ENCODE data around the gene SH2D3C. TPM values are rescaled to one million over a fixed set of nuclear protein-coding genes. Genes with fewer than 3 reads are reported as not detected.

The SH2D3C gene
- total and polyA plus RNA-seq, 10 of the 15 experiments (the other 5 are each of a cell fraction or from before 2014, with no cell fraction given), result 1.2 to 23.5 (median 16.2) TPM

- FAIRE-seq, result peak; percentile 41
- no peak for DNase-seq (ENCODE audit: low read depth, low spot score)
- in situ Hi-C loops (cut with MboI), result no loop called here
- SMC1A ChIA-PET (ENCODE audit: uncharacterized antibody, unreplicated experiment), result interaction anchor here (0.6 to 1.4 kb wide), 2 partner anchors 16 to 64 kb away, joined by 3 read pairs; no protein-coding TSS in a partner anchor
- Histone ChIP-seq H3K9ac (ENCODE audit: control insufficient read depth, insufficient read depth, low read length) (no peak overlapping the region), H3K27me3 (replicated peaks in 1 of 2; ENCODE audit: control insufficient read depth in 2 of 2, insufficient read depth in 2 of 2, low read length in 1 of 2) (no peaks in the 10 kb centered on the region), H3K4me2 (ENCODE audit: control insufficient read depth, insufficient read depth) (no peak overlapping the region), H3K27ac (ENCODE audit: control insufficient read depth, insufficient read depth) (no peak overlapping the region), H3K4me3 (no peak overlapping the region), H2AFZ (ENCODE audit: control insufficient read depth, low read depth, low read length) (no peak overlapping the region), H3K9me3 (replicated peaks; ENCODE audit: control insufficient read depth, insufficient read depth, low read length) (no peaks in the 10 kb centered on the region), H3K79me2 (ENCODE audit: control insufficient read depth, insufficient read depth, low read length) (peaks cover 20% of the 10 kb centered on the region), H3K4me1 (ENCODE audit: control insufficient read depth, insufficient read depth, low read length) (peaks cover 16% of the 10 kb centered on the region), H4K20me1 (ENCODE audit: control insufficient read depth, insufficient read depth) (no peaks in the 10 kb centered on the region), H3K36me3 (ENCODE audit: control insufficient read depth in 2 of 2, insufficient read depth in 2 of 2, low read length in 1 of 2) (peaks cover 3 to 12% of the 10 kb centered on the region in 2 experiments; a peak in 3 of 4 replicates)
- intact Hi-C loops (cut with micrococcal nuclease; ENCODE audit: unreplicated experiment), result no loop called here
- CTCF ChIA-PET, result interaction anchor here (0.7 to 2.5 kb wide), 9 partner anchors 13 to 71 kb away, joined by 3 to 8 read pairs (median 3); partner anchors contain the start of gene TOR2A
- no peak for ATAC-seq
- WGBS (ENCODE audit: insufficient coverage, insufficient replicate concordance, low lambda C conversion rate, missing lambda C conversion rate), result 85% methylated on average over 8 of the region's 8 CpGs
- TF ChIP-seq FOXK2 (IDR thresholded peaks at IDR 0.05), result no peak
- TF ChIP-seq MTA3 (IDR thresholded peaks at IDR 0.05; ENCODE audit: borderline replicate concordance, low read length), result no peak
- TF ChIP-seq CTCF (IDR thresholded peaks at IDR 0.05 in 2 of 3, conservative IDR thresholded peaks at IDR 0.05 in 1 of 3; ENCODE audit: control insufficient read depth in 2 of 3, extremely low read depth in 1 of 3, insufficient read depth in 1 of 3, low read depth in 3 of 3, low read length in 3 of 3), result peak; percentile 19 to 40 (median 39); a peak in 5 of 6 replicates
- TF ChIP-seq SIN3A (IDR thresholded peaks at IDR 0.05; ENCODE audit: low read depth, low read length), result no peak
- TF ChIP-seq NR2F1 (conservative IDR thresholded peaks at IDR 0.05), result no peak
- TF ChIP-seq SMC3 (IDR thresholded peaks at IDR 0.05; ENCODE audit: borderline replicate concordance, low read length), result 0 out of 2 replicates have a peak, but pooled peaks have one; percentile 5
- TF ChIP-seq IRF5 (IDR thresholded peaks at IDR 0.05; ENCODE audit: borderline replicate concordance), result no peak
- TF ChIP-seq USF1 (IDR thresholded peaks at IDR 0.05; ENCODE audit: borderline replicate concordance, extremely low read length, insufficient read depth, low read depth, low read length), result no peak
- TF ChIP-seq SREBF2 (IDR thresholded peaks at IDR 0.05; ENCODE audit: low read length), result no peak
- BruUV-seq (replicated peaks), result TSS peak; percentile 58
- POLR2A ChIA-PET, result interaction anchor here (0.6 to 0.7 kb wide), 2 partner anchors 57 to 185 kb away, joined by 3 read pairs; no protein-coding TSS in a partner anchor
- RAD21 ChIA-PET (ENCODE audit: unreplicated experiment), result interaction anchor here (0.8 to 1.5 kb wide), 2 partner anchors 64 to 112 kb away, joined by 3 read pairs; no protein-coding TSS in a partner anchor
These were observed 27.2 kb upstream of the SH2D3C start for GRCh38 chr9:127805620-127806019.

Measured in GM12878 (cell line).